IPS-NIHi11 (cell line): Measurements from ENCODE around the gene DENND10.
"Not testable (repeated sequence)": the region's sequence is repeated elsewhere in the genome, so short reads cannot be mapped to it uniquely, and the experiment has no call there.

ENCODE experiments used
- DNase-seq: peaks from one replicate; pipeline ENCODE4 v3.0.0; 2012; ENCODE audit warnings: mixed read lengths, low spot score

Gene DENND10

GRCh38 chr10:119132521-119133345, 28.8 kb downstream of the DENND10 start:
- DNase-seq = no peak

GRCh38 chr10:119133949-119134348, 30.0 kb downstream of the DENND10 start:
- no peak for DNase-seq

- no peak for DNase-seq
Measured at GRCh38 chr10:119135513-119135881, 31.6 kb downstream of the DENND10 start.

GRCh38 chr10:119136084-119136483, 32.2 kb downstream of the DENND10 start:
- DNase-seq = no peak

- DNase-seq = not testable (repeated sequence)
Measured at GRCh38 chr10:119137878-119138277, 34.0 kb downstream of the DENND10 start.

- no peak for DNase-seq
Measured at GRCh38 chr10:119138346-119139306, 34.7 kb downstream of the DENND10 start.

GRCh38 chr10:119139464-119140067, 35.7 kb downstream of the DENND10 start:
- peak; percentile 76 for DNase-seq

GRCh38 chr10:119140603-119141245, 36.8 kb downstream of the DENND10 start:
- no peak for DNase-seq

- no peak for DNase-seq
Measured at GRCh38 chr10:119143657-119144056, 39.7 kb downstream of the DENND10 start.

GRCh38 chr10:119149157-119149556, 45.2 kb downstream of the DENND10 start:
- no peak for DNase-seq

- peak; percentile 32 for DNase-seq
Measured at GRCh38 chr10:119149729-119150128, 45.8 kb downstream of the DENND10 start.

GRCh38 chr10:119151601-119152000, 47.7 kb downstream of the DENND10 start:
- DNase-seq = not testable (repeated sequence)

GRCh38 chr10:119153041-119153440, 49.1 kb downstream of the DENND10 start:
- DNase-seq = no peak

- DNase-seq = no peak
Measured at GRCh38 chr10:119153661-119154060, 49.7 kb downstream of the DENND10 start.

- DNase-seq = no peak
Measured at GRCh38 chr10:119159332-119159731, 55.4 kb downstream of the DENND10 start.

- DNase-seq = no peak
Measured at GRCh38 chr10:119161680-119162451, 58.0 kb downstream of the DENND10 start.

GRCh38 chr10:119162452-119163092, 58.7 kb downstream of the DENND10 start:
- DNase-seq = no peak

- DNase-seq = peak; percentile 86
Measured at GRCh38 chr10:119165171-119166117, 61.5 kb downstream of the DENND10 start, which contains the start of gene SFXN4. Gene SFXN4, minus strand, starts transcription at chr10:119165714. Its CDS starts 67 bp downstream, at chr10:119165647.

GRCh38 chr10:119166118-119166500, 62.2 kb downstream of the DENND10 start:
- DNase-seq = no peak
